ENCODE measurements around the gene TMEM81. TPM values are rescaled to one million over a fixed set of nuclear protein-coding genes. Genes with fewer than 3 reads are reported as not detected.

The TMEM81 gene
- total RNA-seq, 2 donors from 2014 or later: 1.3 to 2.0 TPM

DNA sequence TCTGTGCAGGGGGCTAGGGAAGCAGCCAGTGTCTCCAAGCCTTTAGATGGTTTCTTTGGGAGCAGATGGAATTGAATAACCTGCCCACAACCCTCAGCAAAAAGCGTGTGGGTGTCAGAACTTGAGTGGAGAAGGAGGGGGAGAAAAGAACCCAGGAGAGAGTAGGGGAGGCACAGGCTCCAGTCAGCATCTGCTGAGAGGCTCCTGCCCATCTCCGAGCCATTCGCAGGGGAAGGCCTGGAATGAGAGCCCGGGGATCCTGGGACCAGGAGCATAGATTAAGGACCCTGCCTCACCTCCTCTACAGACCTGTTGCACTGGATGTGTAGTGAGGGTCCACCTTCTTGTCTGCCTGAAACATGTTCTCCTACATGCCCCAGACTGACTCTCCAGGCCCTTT lies 16.3 kb downstream of the TMEM81 start:
- Histone ChIP-seq H3K4me1 (peaks cover 5% of the 10 kb centered on the region), H3K4me3 (no peak overlapping the region), H3K27me3 (no peaks in the 10 kb centered on the region), H3K27ac (no peak overlapping the region), H3K36me3 (replicated peaks in 1 of 2; ENCODE audit: insufficient read depth in 1 of 2, low read depth in 2 of 2) (no peaks in the 10 kb centered on the region), H3K9me3 (no peaks in the 10 kb centered on the region)
- no peak for TF ChIP-seq POLR2A (IDR thresholded peaks at IDR 0.05)
- TF ChIP-seq, protein P1, sequence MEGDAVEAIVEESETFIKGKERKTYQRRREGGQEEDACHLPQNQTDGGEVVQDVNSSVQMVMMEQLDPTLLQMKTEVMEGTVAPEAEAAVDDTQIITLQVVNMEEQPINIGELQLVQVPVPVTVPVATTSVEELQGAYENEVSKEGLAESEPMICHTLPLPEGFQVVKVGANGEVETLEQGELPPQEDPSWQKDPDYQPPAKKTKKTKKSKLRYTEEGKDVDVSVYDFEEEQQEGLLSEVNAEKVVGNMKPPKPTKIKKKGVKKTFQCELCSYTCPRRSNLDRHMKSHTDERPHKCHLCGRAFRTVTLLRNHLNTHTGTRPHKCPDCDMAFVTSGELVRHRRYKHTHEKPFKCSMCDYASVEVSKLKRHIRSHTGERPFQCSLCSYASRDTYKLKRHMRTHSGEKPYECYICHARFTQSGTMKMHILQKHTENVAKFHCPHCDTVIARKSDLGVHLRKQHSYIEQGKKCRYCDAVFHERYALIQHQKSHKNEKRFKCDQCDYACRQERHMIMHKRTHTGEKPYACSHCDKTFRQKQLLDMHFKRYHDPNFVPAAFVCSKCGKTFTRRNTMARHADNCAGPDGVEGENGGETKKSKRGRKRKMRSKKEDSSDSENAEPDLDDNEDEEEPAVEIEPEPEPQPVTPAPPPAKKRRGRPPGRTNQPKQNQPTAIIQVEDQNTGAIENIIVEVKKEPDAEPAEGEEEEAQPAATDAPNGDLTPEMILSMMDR (IDR thresholded peaks at IDR 0.05): no peak
- DNase-seq: no peak
- 94 to 100% methylated on average over 4 of the region's 4 CpGs for WGBS, 2 donors
- no peak for ATAC-seq
- intact Hi-C loops (cut with DNase I): no loop called here

DNA sequence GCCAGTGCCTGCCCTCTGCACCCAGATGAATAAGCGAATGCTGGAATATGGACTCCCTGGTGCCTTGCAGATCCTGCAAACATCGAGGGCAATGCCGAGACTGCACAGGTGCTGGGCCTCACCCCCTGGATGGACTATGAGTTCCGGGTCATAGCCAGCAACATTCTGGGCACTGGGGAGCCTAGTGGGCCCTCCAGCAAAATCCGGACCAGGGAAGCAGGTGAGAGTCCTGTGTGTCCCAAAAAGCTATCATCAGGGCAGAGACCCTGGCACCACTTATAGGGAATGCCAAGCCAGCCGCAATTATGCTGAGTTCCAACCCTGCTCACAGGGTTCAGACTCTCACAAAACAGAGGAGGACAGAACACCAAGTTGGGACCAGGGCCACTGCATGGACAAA lies 17.2 kb downstream of the TMEM81 start:
- Histone ChIP-seq H3K27ac (no peak overlapping the region), H3K36me3 (replicated peaks in 1 of 2; ENCODE audit: insufficient read depth in 1 of 2, low read depth in 2 of 2) (no peaks in the 10 kb centered on the region), H3K4me3 (no peak overlapping the region), H3K27me3 (no peaks in the 10 kb centered on the region), H3K9me3 (no peaks in the 10 kb centered on the region), H3K4me1 (peaks cover 5% of the 10 kb centered on the region)
- intact Hi-C loops (cut with DNase I): no loop called here
- TF ChIP-seq, protein P1 (IDR thresholded peaks at IDR 0.05): no peak
- no peak for TF ChIP-seq POLR2A (IDR thresholded peaks at IDR 0.05)
- ATAC-seq (no peak), DNase-seq (no peak)
- 91 to 100% methylated on average over 1 to 6 of the region's 6 CpGs for WGBS, 2 donors

DNA sequence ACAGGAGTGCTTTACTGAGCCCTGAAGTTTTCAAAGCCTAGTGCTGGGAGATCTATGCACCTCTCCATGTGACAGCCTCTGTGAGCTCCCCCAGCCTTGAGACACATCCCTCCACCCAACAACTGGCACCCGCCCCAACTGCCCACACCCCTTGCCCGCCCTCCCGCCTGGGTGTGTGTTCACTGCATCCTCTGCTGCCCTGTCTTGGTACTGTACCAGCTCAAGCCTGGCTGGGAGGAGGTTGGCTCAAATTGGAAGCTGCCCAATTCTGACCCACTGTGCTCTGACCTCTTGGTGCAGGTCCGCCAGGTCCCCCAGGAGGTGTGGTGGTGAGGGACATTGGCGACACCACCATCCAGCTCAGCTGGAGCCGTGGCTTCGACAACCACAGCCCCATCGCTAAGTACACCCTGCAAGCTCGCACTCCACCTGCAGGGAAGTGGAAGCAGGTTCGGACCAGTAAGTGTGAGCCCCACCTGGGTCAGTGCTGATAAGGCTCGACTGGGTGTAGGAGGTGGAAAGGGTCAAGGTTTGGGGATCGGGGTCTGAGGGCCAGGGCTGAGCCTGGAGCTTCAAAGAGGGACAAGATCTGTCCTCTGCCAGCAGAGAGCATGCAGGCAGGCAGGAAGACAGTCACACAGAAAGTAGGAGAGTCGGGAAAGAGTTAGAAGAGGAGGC lies 18.0 kb downstream of the TMEM81 start:
- ATAC-seq (no peak), DNase-seq (no peak)

DNA sequence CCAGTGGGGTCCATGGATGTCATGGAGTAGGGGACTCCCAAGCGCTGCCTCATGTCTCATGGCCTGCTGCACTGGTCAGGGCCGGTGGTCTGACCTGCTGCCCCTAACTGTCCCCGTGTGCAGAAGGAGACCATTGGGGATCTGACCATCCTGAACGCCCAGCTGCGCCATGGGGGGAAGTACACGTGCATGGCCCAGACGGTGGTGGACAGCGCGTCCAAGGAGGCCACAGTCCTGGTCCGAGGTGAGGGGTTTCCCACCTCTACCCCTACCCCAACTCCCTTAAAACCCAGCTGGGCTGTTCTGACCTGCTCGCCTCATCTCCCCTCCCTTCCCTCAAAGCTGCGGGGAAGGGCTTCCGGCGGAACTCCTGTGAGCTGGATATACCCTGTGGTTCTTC lies 18.6 kb downstream of the TMEM81 start:
- Histone ChIP-seq H3K4me1 (peaks cover 11% of the 10 kb centered on the region), H3K9me3 (no peaks in the 10 kb centered on the region), H3K27ac (no peak overlapping the region), H3K36me3 (replicated peaks in 1 of 2; ENCODE audit: insufficient read depth in 1 of 2, low read depth in 2 of 2) (no peaks in the 10 kb centered on the region), H3K27me3 (no peaks in the 10 kb centered on the region), H3K4me3 (no peak overlapping the region)
- ATAC-seq: no peak
- intact Hi-C loops (cut with DNase I): no loop called here
- no peak for DNase-seq
- 74 to 83% methylated on average over 14 of the region's 14 CpGs for WGBS, 2 donors
- TF ChIP-seq, protein P1 (IDR thresholded peaks at IDR 0.05): no peak
- TF ChIP-seq POLR2A (IDR thresholded peaks at IDR 0.05): no peak

More for the DNA sequence above, 18.0 kb downstream of the TMEM81 start:
- Histone ChIP-seq H3K4me1 (peaks cover 11% of the 10 kb centered on the region), H3K27me3 (no peaks in the 10 kb centered on the region), H3K27ac (no peak overlapping the region), H3K9me3 (no peaks in the 10 kb centered on the region), H3K4me3 (no peak overlapping the region), H3K36me3 (replicated peaks in 1 of 2; ENCODE audit: insufficient read depth in 1 of 2, low read depth in 2 of 2) (no peaks in the 10 kb centered on the region)
- intact Hi-C loops (cut with DNase I): no loop called here
- WGBS, 2 donors: 58 to 71% methylated on average over 8 to 13 of the region's 13 CpGs
- TF ChIP-seq, protein P1 (IDR thresholded peaks at IDR 0.05): no peak
- TF ChIP-seq POLR2A (IDR thresholded peaks at IDR 0.05): no peak

DNA sequence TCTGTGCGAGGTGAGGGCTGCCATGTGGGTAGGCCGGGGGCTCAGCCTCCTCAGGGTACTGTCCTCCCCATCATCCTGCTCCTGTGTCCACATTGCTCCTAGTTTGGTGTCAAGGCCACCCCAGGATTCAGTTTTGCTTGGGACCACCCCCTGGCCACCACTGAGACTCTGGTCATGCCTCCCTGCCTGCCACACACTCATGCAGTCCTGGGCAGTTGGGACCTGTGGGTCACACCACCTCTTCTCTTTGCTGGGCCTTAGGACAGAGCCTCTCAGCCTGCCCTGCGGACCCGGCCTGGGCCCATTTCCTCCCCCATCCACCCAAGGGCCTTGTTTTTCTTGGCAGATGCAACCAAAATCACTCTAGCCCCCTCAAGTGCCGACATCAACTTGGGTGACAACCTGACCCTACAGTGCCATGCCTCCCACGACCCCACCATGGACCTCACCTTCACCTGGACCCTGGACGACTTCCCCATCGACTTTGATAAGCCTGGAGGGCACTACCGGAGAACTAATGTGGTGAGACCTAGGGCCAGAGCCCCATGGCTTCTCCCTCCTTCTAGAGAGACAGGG lies 19.4 kb downstream of the TMEM81 start:
- intact Hi-C loops (cut with DNase I): no loop called here

More for the DNA sequence above, 19.4 kb downstream of the TMEM81 start:
- Histone ChIP-seq H3K27me3 (no peaks in the 10 kb centered on the region), H3K9me3 (no peaks in the 10 kb centered on the region), H3K4me1 (peaks cover 11% of the 10 kb centered on the region), H3K36me3 (replicated peaks in 1 of 2; ENCODE audit: insufficient read depth in 1 of 2, low read depth in 2 of 2) (no peaks in the 10 kb centered on the region), H3K27ac (no peak overlapping the region), H3K4me3 (no peak overlapping the region)
- ATAC-seq (no peak), DNase-seq (no peak)
- WGBS, 2 donors: 77 to 81% methylated on average over 8 to 9 of the region's 9 CpGs
- TF ChIP-seq POLR2A (IDR thresholded peaks at IDR 0.05): no peak
- TF ChIP-seq, protein P1 (IDR thresholded peaks at IDR 0.05): no peak
